ENCODE measurements around the gene SPRN. TPM values are rescaled to one million over a fixed set of nuclear protein-coding genes. Genes with fewer than 3 reads are reported as not detected.

Gene SPRN
- total and polyA plus RNA-seq, 2 experiments from 2014 or later, result 0.31 TPM

DNA sequence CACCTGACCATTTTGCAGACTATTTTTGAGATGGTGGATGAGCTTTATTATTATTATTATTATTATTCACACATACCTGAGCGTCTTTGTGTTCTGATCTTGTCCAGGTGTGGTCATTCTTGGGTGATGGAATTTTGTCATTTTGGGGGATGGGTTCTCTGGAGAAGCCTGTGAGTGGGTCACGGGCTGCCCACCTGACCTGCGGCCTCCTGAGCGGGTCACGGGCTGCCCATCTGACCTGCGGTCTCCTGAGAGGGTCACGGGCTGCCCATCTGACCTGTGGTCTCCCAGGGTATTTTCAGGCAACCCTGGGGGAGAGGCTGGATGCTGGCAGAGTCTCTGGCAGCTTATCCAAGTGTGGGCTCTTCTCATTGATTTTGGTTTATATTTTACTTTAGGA lies 36.6 kb upstream of the SPRN start (continued):
- TF ChIP-seq, protein P1, sequence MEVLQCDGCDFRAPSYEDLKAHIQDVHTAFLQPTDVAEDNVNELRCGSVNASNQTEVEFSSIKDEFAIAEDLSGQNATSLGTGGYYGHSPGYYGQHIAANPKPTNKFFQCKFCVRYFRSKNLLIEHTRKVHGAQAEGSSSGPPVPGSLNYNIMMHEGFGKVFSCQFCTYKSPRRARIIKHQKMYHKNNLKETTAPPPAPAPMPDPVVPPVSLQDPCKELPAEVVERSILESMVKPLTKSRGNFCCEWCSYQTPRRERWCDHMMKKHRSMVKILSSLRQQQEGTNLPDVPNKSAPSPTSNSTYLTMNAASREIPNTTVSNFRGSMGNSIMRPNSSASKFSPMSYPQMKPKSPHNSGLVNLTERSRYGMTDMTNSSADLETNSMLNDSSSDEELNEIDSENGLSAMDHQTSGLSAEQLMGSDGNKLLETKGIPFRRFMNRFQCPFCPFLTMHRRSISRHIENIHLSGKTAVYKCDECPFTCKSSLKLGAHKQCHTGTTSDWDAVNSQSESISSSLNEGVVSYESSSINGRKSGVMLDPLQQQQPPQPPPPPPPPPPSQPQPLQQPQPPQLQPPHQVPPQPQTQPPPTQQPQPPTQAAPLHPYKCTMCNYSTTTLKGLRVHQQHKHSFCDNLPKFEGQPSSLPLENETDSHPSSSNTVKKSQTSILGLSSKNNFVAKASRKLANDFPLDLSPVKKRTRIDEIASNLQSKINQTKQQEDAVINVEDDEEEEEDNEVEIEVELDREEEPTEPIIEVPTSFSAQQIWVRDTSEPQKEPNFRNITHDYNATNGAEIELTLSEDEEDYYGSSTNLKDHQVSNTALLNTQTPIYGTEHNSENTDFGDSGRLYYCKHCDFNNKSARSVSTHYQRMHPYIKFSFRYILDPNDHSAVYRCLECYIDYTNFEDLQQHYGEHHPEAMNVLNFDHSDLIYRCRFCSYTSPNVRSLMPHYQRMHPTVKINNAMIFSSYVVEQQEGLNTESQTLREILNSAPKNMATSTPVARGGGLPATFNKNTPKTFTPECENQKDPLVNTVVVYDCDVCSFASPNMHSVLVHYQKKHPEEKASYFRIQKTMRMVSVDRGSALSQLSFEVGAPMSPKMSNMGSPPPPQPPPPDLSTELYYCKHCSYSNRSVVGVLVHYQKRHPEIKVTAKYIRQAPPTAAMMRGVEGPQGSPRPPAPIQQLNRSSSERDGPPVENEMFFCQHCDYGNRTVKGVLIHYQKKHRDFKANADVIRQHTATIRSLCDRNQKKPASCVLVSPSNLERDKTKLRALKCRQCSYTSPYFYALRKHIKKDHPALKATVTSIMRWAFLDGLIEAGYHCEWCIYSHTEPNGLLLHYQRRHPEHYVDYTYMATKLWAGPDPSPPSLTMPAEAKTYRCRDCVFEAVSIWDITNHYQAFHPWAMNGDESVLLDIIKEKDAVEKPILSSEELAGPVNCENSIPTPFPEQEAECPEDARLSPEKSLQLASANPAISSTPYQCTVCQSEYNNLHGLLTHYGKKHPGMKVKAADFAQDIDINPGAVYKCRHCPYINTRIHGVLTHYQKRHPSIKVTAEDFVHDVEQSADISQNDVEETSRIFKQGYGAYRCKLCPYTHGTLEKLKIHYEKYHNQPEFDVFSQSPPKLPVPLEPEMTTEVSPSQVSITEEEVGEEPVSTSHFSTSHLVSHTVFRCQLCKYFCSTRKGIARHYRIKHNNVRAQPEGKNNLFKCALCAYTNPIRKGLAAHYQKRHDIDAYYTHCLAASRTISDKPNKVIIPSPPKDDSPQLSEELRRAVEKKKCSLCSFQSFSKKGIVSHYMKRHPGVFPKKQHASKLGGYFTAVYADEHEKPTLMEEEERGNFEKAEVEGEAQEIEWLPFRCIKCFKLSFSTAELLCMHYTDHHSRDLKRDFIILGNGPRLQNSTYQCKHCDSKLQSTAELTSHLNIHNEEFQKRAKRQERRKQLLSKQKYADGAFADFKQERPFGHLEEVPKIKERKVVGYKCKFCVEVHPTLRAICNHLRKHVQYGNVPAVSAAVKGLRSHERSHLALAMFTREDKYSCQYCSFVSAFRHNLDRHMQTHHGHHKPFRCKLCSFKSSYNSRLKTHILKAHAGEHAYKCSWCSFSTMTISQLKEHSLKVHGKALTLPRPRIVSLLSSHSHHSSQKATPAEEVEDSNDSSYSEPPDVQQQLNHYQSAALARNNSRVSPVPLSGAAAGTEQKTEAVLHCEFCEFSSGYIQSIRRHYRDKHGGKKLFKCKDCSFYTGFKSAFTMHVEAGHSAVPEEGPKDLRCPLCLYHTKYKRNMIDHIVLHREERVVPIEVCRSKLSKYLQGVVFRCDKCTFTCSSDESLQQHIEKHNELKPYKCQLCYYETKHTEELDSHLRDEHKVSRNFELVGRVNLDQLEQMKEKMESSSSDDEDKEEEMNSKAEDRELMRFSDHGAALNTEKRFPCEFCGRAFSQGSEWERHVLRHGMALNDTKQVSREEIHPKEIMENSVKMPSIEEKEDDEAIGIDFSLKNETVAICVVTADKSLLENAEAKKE (CRISPR knock-in tag; IDR thresholded peaks at IDR 0.05), result no peak
- TF ChIP-seq ZNF114 (CRISPR knock-in tag; IDR thresholded peaks at IDR 0.05) (no peak), EZH2phosphoT487 (IDR thresholded peaks at IDR 0.05; ENCODE audit: unreplicated experiment) (no peak), POLR2AphosphoS5 (IDR thresholded peaks at IDR 0.05; ENCODE audit: low read depth) (no peak), ZNF331 (CRISPR knock-in tag; IDR thresholded peaks at IDR 0.05; ENCODE audit: low read depth) (no peak), NANOG (IDR thresholded peaks at IDR 0.05; ENCODE audit: borderline replicate concordance) (no peak)
- TF ChIP-seq, protein P2, sequence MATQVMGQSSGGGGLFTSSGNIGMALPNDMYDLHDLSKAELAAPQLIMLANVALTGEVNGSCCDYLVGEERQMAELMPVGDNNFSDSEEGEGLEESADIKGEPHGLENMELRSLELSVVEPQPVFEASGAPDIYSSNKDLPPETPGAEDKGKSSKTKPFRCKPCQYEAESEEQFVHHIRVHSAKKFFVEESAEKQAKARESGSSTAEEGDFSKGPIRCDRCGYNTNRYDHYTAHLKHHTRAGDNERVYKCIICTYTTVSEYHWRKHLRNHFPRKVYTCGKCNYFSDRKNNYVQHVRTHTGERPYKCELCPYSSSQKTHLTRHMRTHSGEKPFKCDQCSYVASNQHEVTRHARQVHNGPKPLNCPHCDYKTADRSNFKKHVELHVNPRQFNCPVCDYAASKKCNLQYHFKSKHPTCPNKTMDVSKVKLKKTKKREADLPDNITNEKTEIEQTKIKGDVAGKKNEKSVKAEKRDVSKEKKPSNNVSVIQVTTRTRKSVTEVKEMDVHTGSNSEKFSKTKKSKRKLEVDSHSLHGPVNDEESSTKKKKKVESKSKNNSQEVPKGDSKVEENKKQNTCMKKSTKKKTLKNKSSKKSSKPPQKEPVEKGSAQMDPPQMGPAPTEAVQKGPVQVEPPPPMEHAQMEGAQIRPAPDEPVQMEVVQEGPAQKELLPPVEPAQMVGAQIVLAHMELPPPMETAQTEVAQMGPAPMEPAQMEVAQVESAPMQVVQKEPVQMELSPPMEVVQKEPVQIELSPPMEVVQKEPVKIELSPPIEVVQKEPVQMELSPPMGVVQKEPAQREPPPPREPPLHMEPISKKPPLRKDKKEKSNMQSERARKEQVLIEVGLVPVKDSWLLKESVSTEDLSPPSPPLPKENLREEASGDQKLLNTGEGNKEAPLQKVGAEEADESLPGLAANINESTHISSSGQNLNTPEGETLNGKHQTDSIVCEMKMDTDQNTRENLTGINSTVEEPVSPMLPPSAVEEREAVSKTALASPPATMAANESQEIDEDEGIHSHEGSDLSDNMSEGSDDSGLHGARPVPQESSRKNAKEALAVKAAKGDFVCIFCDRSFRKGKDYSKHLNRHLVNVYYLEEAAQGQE (IDR thresholded peaks at IDR 0.05; ENCODE audit: unreplicated experiment), result no peak

Data from GM23338 (cell line).